GM12873 (cell line): ENCODE measurements around the gene ANKRD6.

Source experiments
- CTCF ChIP-seq: IDR thresholded peaks from 2 replicates; pipeline ENCODE4 v1.5.1; 2012; ENCODE audit warnings: low read depth, mild to moderate bottlenecking, moderate library complexity, low read length, control low read depth; ENCODE audit not compliant: insufficient read depth; ENCODE audit errors: missing control alignments

Gene ANKRD6

GRCh38 chr6:89501222-89501621 is 68.3 kb downstream of the ANKRD6 start:
- TF ChIP-seq CTCF = no peak

- no peak for TF ChIP-seq CTCF
Measured at GRCh38 chr6:89501753-89502152, 68.8 kb downstream of the ANKRD6 start.

- TF ChIP-seq CTCF = no peak
Measured at GRCh38 chr6:89503641-89504040, 70.7 kb downstream of the ANKRD6 start.

GRCh38 chr6:89505847-89506246 is 72.9 kb downstream of the ANKRD6 start:
- no peak for TF ChIP-seq CTCF

GRCh38 chr6:89506716-89507617 is 74.0 kb downstream of the ANKRD6 start:
- no peak for TF ChIP-seq CTCF

GRCh38 chr6:89508755-89509563 is 76.0 kb downstream of the ANKRD6 start:
- TF ChIP-seq CTCF = no peak

- no peak for TF ChIP-seq CTCF
Measured at GRCh38 chr6:89509777-89510281, 76.9 kb downstream of the ANKRD6 start.
